ENCODE measurements around the gene CNOT6. TPM values are rescaled to one million over a fixed set of nuclear protein-coding genes. Genes with fewer than 3 reads are reported as not detected.

CNOT6 gene
- total RNA-seq, 1 experiment from 2014 or later = 12.5 TPM

DNA sequence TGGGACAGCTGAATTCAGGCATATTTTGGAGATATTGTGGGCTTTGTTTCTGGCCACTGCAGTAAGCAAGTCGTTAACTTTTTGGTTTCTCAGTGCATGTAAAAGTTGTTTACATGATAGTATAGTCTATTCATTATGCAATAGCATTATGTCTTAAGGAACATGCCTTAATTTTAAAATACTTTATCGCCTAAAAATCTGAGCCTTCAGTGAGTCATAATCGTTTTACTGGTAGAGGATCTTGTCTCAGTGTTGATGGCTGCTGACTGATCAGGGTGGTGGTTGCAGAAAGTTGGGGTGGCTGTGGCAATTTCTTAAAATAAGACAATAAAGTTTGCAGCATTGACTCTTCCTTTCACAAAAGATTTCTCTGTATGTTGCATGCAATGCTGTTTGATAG lies 92.0 kb downstream of the CNOT6 start:
- DNase-seq = no peak
- peaks cover 31% of the 10 kb centered on the region for H3K27me3 ChIP-seq
- H3K36me3 ChIP-seq = no peaks in the 10 kb centered on the region
- H3K9me3 ChIP-seq = peaks cover 3% of the 10 kb centered on the region; the same call in 1 of the 2 replicates
- no peak overlapping the region for H3K4me3 ChIP-seq

DNA sequence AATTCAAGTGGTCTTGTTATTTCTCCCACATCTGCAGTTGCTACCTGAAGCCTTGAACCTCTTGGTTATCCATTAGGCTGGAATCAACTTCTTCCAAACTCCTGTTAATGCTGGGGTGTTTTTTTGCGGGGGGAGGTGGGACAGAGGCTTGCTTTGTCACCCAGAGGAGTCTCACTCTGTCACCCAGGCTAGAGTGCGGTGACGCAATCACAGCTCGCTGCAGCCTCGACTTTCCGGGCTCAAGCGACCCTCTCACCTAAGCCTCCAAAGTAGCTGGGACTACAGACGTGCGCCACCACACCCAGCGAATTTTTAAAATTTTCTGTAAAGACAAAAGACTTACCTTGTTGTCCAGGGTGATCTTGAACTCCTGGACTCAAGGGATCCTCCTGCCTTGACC lies 92.7 kb downstream of the CNOT6 start:
- no peak overlapping the region for H3K4me3 ChIP-seq
- no peaks in the 10 kb centered on the region for H3K36me3 ChIP-seq
- no peak for DNase-seq
- H3K9me3 ChIP-seq = peaks cover 3% of the 10 kb centered on the region; the same call in 1 of the 2 replicates
- H3K27me3 ChIP-seq = peaks cover 35% of the 10 kb centered on the region

DNA sequence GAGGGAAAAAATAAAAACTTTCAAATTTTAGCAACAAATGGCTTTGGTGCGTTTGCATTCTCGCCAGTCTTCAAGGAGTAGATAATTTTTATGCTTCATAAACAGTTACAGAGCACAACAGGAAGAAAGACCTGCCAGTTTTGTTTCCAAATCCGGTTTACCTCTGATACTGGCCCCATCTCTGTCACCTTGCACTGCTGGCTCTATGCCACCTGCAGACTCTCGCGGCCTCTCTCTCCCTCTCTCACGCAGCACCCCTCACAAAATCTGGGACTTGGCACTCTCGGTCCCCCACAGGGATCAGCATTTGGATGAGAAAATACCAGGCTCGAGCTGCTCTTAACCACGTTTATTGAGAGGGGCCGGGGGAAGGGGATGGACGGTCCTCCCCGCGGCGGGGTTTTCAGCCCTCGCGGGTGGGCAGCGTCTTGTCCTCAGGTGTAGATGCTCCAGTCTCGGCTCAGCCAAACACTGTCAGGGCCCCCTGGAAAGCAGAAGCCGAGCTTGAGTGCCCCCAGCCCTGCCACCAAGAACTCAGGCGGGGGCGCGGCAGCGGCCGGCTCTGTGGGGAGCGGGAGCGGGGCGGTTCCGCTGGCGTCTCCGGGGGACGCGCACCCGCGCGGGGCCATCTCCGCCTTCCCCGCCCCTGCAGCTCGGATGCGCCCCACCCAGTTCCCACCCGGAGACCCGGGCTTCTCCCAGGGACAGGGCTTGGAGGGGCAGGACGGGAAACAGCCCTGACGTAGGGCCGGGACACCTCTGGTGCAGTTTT lies 95.8 kb downstream of the CNOT6 start:
- Histone ChIP-seq H3K4me3 (peak overlapping the region; percentile 15; the same call in 1 of the 2 replicates), H3K36me3 (no peaks in the 10 kb centered on the region), H3K27me3 (peaks cover 37% of the 10 kb centered on the region), H3K9me3 (peaks cover 3% of the 10 kb centered on the region; the same call in 1 of the 2 replicates)
- DNase-seq = no peak

DNA sequence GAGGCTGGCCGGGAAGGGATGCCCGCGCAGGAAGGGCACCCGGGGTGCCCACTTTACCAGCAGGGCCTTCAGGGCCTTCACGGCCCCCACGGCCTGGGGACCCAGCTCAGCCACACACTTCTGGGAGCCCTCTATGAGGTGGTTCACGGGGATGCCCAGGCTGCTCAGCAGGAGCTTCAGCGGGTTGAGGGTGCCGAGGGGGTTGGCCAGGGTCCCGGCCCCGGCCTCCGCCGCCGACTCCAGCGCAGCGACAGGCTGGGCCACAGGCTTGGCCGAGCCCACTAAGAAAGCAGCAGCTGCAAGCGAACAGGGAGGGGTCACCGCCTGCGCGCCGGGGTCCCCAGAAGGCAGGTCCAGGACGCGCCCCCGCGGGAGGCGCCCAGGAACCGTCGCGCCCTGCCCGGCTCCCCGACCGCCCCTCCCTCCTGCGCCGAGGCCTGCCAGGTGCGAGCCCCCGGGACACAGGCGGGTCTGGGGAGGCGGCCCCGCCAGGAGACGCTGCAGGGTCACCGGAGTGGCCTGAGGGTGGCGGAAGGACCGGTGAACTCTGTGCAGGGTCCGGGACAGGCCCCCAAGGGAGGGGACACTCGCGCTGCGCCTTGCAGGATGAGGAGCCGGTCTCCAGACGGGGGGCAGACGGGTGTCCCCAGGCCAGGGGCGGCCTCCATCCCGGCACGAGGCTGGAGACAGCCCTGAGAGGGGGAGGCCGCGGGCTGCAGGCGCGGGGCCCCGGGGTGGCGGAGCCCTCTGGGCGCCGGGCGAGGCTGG lies 96.5 kb downstream of the CNOT6 start:
- H3K36me3 ChIP-seq = no peaks in the 10 kb centered on the region
- H3K9me3 ChIP-seq = peaks cover 3% of the 10 kb centered on the region; the same call in 1 of the 2 replicates
- peaks cover 37% of the 10 kb centered on the region for H3K27me3 ChIP-seq
- DNase-seq = no peak
- H3K4me3 ChIP-seq = peak overlapping the region; percentile 15; the same call in 1 of the 2 replicates

GRCh38 chr5:180591311-180591887 lies 97.2 kb downstream of the CNOT6 start, which contains the start of gene SCGB3A1:
SCGB3A1 (minus strand) TSS chr5:180591499; CDS start chr5:180591462, 37 bp downstream.
- no peak for DNase-seq
- Histone ChIP-seq H3K9me3 (peaks cover 3% of the 10 kb centered on the region; the same call in 1 of the 2 replicates), H3K4me3 (peak within 1 kb of the TSS; percentile 15; the same call in 1 of the 2 replicates), H3K36me3 (no peaks in the 10 kb centered on the region), H3K27me3 (peaks cover 37% of the 10 kb centered on the region)

GRCh38 chr5:180592176-180592575 lies 98.0 kb downstream of the CNOT6 start:
- H3K36me3 ChIP-seq = no peaks in the 10 kb centered on the region
- no peak overlapping the region for H3K4me3 ChIP-seq
- DNase-seq = no peak
- H3K9me3 ChIP-seq = peaks cover 3% of the 10 kb centered on the region; the same call in 1 of the 2 replicates
- H3K27me3 ChIP-seq = peaks cover 34% of the 10 kb centered on the region

DNA sequence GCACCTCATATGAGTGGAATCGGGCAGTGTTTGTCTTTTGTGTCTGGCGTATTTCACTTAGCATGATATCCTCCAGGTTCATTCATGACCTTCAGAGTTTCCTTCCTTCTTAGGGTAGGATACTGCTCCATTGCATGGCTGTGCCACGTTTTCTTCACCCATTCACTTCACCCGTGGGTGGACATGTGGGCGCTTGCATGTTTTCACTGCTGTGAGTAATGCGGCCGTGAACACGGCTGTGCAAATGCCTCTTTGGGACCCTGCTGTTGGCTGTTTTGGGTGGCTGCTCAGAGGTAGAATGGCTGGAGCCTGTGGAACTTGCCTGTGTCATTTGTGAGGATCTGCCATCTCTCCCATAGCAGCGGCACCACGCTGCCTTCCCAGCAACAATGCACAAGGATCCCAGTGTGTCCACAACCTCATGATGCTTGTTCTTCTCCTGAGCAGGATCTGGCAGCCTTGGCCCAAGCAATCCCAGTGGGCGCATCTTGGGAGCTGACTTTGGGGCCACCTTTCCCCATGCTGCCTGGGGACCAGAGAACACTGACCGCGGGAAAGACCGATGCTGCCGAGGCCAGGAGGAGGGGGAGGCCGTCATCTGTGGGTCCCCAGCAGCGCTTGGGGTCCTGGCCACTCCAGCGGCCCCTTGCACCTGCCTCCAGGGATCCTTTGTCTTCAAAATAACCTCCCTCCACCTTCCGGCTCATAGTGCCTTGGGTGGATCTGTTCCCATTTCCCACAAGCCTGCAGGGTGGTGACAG lies 99.4 kb downstream of the CNOT6 start:
- H3K36me3 ChIP-seq = no peaks in the 10 kb centered on the region
- peaks cover 3% of the 10 kb centered on the region; the same call in 1 of the 2 replicates for H3K9me3 ChIP-seq
- DNase-seq = no peak
- peaks cover 27% of the 10 kb centered on the region for H3K27me3 ChIP-seq
- H3K4me3 ChIP-seq = no peak overlapping the region

- no peak for DNase-seq
- Histone ChIP-seq H3K27me3 (peaks cover 22% of the 10 kb centered on the region), H3K36me3 (no peaks in the 10 kb centered on the region), H3K9me3 (no peaks in the 10 kb centered on the region), H3K4me3 (no peak overlapping the region)
Observed at GRCh38 chr5:180594311-180595045, 100.3 kb downstream of the CNOT6 start.

DNA sequence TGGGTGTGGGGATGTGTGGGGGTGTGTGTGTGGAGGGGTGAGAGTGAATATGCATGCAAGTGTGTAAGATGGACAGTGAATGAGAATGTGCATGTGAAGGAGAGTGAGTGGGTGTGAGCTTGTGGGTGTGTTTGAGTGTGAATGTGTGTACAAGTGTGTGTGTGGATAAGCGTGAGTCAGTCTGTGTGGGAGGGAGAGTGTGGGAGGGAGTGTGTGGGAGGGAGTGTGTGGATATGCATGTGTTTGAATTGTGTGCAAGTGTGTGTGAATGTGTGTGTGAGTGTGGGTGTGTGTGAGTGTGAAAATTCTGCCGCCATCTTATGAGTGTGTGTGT lies 100.8 kb downstream of the CNOT6 start:
- H3K4me3 ChIP-seq = no peak overlapping the region
- no peaks in the 10 kb centered on the region for H3K36me3 ChIP-seq
- no peaks in the 10 kb centered on the region for H3K9me3 ChIP-seq
- peaks cover 16% of the 10 kb centered on the region for H3K27me3 ChIP-seq
- no peak for DNase-seq

- no peak for DNase-seq
Observed at GRCh38 chr5:180595381-180596114, 101.4 kb downstream of the CNOT6 start.

DNA sequence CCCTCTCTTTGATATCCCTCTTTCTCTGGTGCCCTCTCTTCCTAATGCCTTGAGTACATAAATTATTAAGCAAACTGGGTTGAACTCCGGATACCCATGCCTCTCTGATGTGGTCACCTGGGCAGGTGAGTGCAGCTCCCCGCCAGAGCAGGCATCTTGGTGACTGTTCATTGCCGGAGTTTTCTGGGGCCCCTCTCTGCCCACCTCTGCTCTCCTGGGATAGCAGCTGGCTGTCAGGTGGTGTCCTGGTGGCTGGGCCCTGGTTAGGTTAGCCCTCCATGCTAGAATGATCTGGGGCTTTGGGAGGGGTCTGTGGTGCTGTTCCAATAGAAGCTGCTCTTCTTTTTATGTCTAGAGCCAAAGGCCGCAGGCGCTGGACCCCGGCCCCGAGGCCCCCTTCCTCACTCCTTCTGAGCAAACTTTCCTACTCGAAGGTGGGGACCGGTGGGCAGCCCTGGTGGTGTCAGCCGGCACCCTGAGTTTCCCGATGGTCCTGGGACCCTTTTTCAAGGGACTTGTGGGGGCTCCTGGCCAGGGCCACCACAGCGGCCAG lies 102.0 kb downstream of the CNOT6 start:
- H3K4me3 ChIP-seq = no peak overlapping the region
- peaks cover 6% of the 10 kb centered on the region for H3K27me3 ChIP-seq
- H3K36me3 ChIP-seq = no peaks in the 10 kb centered on the region
- DNase-seq = no peak
- no peaks in the 10 kb centered on the region for H3K9me3 ChIP-seq

More at GRCh38 chr5:180595381-180596114, 101.4 kb downstream of the CNOT6 start:
- Histone ChIP-seq H3K9me3 (no peaks in the 10 kb centered on the region), H3K27me3 (peaks cover 11% of the 10 kb centered on the region), H3K36me3 (no peaks in the 10 kb centered on the region), H3K4me3 (no peak overlapping the region)

DNA sequence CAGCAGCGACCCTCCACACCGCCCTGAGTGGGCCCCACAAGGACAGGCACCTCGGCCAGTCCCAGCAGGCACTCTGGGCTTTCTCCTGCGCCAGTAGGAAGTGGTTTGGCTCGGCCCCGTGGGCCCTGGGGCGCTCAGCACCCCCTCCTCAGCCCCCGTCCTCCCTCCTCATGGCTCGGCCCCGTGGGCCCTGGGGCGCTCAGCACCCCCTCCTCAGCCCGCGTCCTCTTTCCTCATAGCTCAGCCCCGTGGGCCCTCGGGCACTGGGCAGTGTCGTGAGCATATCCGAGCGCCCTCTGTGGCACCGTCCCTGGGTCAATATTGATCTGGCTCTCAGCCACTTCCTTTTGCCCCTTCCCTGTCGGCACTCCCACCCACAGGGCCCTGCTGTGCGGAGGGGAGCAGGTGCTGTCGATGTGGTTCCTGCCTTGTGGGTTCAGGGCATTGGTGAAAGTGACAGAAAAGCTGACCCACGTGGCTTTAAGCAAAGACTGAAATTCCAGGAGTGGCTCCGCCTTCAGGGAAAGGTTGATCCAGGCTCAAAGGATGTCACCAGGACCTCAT lies 102.6 kb downstream of the CNOT6 start:
- Histone ChIP-seq H3K36me3 (no peaks in the 10 kb centered on the region), H3K4me3 (no peak overlapping the region), H3K27me3 (peaks cover 2% of the 10 kb centered on the region), H3K9me3 (no peaks in the 10 kb centered on the region)
- DNase-seq = no peak

DNA sequence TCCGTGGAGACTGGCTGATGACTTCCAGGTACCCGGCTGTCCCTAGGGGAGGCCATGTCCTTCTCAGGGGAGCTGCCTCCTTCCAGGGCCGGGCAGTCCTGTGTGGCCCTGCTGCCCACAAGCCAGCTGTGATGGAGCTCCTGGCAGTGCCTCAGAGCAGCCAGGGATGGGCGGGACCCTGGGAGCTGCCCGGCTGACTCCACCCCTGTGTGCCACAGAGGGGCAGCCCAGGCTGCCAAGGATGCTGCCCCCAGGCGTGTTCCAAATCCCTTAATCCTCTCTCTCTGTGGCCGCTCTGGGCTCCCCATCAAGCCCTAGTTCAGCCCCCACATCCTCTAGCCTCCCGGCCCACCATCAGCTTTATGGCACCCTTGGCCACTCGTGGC lies 104.1 kb downstream of the CNOT6 start:
- Histone ChIP-seq H3K4me3 (no peak overlapping the region), H3K27me3 (no peaks in the 10 kb centered on the region), H3K9me3 (no peaks in the 10 kb centered on the region), H3K36me3 (no peaks in the 10 kb centered on the region)
- peak; percentile 32 for DNase-seq

GRCh38 chr5:180598797-180599589 lies 104.8 kb downstream of the CNOT6 start:
- H3K9me3 ChIP-seq = no peaks in the 10 kb centered on the region
- H3K4me3 ChIP-seq = no peak overlapping the region
- DNase-seq = no peak
- H3K27me3 ChIP-seq = no peaks in the 10 kb centered on the region
- no peaks in the 10 kb centered on the region for H3K36me3 ChIP-seq
